ENCODE data around the gene PRSS37.
"Not testable (repeated sequence)": the region's sequence is repeated elsewhere in the genome, so short reads cannot be mapped to it uniquely, and the experiment has no call there.

The PRSS37 gene
- total RNA-seq: 0 reads per million in 3 experiments

- no peak for DNase-seq
These were observed at the start of gene PRSS37 for GRCh38 chr7:141841385-141841784. Gene PRSS37, minus strand, starts transcription at chr7:141841485. Its CDS starts 436 bp downstream, at chr7:141841049.

- DNase-seq: no peak
These were observed 48.0 kb upstream of the PRSS37 start for GRCh38 chr7:141889321-141889720.

- DNase-seq: no peak
These were observed 43.4 kb upstream of the PRSS37 start for GRCh38 chr7:141884539-141885225.

GRCh38 chr7:141880960-141881359 lies 39.7 kb upstream of the PRSS37 start:
- DNase-seq: no peak

- DNase-seq: no peak
These were observed 36.1 kb upstream of the PRSS37 start for GRCh38 chr7:141877365-141877764.

GRCh38 chr7:141876371-141876770 lies 35.1 kb upstream of the PRSS37 start:
- no peak for DNase-seq

GRCh38 chr7:141875453-141875852 lies 34.2 kb upstream of the PRSS37 start:
- no peak for DNase-seq

GRCh38 chr7:141874787-141875186 lies 33.5 kb upstream of the PRSS37 start:
- DNase-seq: no peak

GRCh38 chr7:141872931-141873330 lies 31.6 kb upstream of the PRSS37 start:
- DNase-seq: no peak

GRCh38 chr7:141866974-141867373 lies 25.7 kb upstream of the PRSS37 start:
- DNase-seq: no peak

- no peak for DNase-seq
These were observed 23.6 kb upstream of the PRSS37 start for GRCh38 chr7:141864765-141865447.

- DNase-seq: no peak
These were observed 18.9 kb upstream of the PRSS37 start for GRCh38 chr7:141860207-141860606.

- DNase-seq: no peak
These were observed 6.7 kb upstream of the PRSS37 start for GRCh38 chr7:141847996-141848395.

GRCh38 chr7:141844256-141844655 lies 3.0 kb upstream of the PRSS37 start:
- no peak for DNase-seq

- DNase-seq: no peak
These were observed 1.6 kb upstream of the PRSS37 start for GRCh38 chr7:141842904-141843303.

- DNase-seq: no peak
These were observed 577 bp downstream of the PRSS37 start for GRCh38 chr7:141840708-141841107.

- DNase-seq: no peak
These were observed 2.0 kb downstream of the PRSS37 start for GRCh38 chr7:141839256-141839655.

GRCh38 chr7:141838581-141838980 lies 2.7 kb downstream of the PRSS37 start:
- DNase-seq: no peak

GRCh38 chr7:141837683-141838082 lies 3.6 kb downstream of the PRSS37 start:
- no peak for DNase-seq

- not testable (repeated sequence) for DNase-seq
These were observed 18.9 kb downstream of the PRSS37 start for GRCh38 chr7:141822432-141822831.

GRCh38 chr7:141820067-141820466 lies 21.2 kb downstream of the PRSS37 start:
- DNase-seq: no peak

GRCh38 chr7:141792526-141792925 lies 48.8 kb downstream of the PRSS37 start:
- DNase-seq: no peak

GRCh38 chr7:141789917-141790316 lies 51.4 kb downstream of the PRSS37 start, which contains the start of gene TAS2R5:
Gene TAS2R5, plus strand, starts transcription at chr7:141790217. Its CDS starts 145 bp downstream, at chr7:141790362.
- no peak for DNase-seq

GRCh38 chr7:141788296-141788695 lies 53.0 kb downstream of the PRSS37 start:
- DNase-seq: no peak
